HG03280 (cell line): ENCODE data around the gene EIF4A2.
A peak's percentile ranks its signal among the peaks of the same experiment; 100 is the strongest.

Source experiments
- ATAC-seq: cut with Tn5 transposase; IDR thresholded peaks from one replicate; pipeline ENCODE4 v1.9.1; 2021; ENCODE audit warnings: mild to moderate bottlenecking, moderate library complexity; ENCODE audit not compliant: unreplicated experiment

EIF4A2 gene

GRCh38 chr3:186783058-186783730 is at the start of gene EIF4A2:
EIF4A2 (plus strand) TSS chr3:186783577; CDS start chr3:186783611, 34 bp downstream.
- ATAC-seq = peak; percentile 63

DNA sequence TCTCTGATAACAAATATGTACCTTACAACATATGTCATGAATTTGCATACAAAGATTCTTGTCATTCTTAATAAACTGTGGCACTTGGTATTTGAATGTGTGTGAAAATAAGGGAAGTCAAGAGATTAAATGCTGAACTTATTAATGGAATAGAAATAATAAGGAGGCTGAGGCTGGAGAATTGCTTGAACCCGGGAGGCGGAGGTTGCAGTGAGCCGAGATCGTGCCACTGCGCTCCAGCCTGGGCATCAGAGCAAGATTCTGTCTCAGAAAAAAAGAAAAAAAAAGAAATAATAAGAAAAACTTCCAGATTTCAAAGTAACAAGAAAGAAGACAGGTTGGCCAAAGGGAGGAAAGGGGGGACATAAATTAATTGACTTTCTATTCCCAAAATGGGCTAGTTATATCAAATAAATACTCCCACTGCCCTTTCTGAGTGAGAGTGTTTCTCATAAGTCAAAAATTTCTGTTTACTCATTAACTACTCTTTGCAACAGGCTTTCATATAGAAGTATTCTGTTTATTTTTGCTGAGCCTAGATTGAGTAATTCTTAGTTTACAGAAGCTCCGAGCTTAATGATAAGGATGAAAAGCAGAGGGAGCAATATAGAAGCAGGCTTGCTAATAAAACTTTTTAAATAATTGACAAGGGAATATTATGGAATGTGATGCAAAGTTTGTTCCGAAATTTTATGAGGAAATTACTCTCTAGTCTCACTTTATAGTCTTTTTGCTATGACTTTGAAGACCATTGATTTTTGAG is 40.6 kb upstream of the EIF4A2 start:
- ATAC-seq = no peak

DNA sequence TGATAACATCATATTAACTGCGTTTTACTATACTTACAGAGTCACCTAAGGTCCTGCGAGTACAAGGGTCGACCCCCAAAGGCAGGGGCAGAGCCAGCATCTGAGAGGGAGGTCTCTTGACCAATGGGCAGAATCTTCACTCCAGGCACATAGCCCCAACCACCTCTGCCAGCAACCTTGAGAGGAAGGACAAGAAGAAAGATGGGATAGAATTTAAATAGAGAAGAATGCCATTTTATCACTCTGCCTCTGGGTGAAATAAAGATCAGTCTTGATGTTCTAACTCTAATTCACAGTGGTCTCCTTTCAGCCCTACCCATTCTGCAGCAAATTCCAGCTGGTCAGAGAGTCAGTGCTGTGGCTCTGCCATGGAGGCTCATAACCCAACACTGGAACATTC is 39.7 kb upstream of the EIF4A2 start:
- no peak for ATAC-seq

GRCh38 chr3:186746008-186746407 is 37.4 kb upstream of the EIF4A2 start:
- no peak for ATAC-seq

GRCh38 chr3:186750316-186750715 is 33.1 kb upstream of the EIF4A2 start:
- no peak for ATAC-seq

GRCh38 chr3:186751480-186751879 is 31.9 kb upstream of the EIF4A2 start:
- no peak for ATAC-seq

DNA sequence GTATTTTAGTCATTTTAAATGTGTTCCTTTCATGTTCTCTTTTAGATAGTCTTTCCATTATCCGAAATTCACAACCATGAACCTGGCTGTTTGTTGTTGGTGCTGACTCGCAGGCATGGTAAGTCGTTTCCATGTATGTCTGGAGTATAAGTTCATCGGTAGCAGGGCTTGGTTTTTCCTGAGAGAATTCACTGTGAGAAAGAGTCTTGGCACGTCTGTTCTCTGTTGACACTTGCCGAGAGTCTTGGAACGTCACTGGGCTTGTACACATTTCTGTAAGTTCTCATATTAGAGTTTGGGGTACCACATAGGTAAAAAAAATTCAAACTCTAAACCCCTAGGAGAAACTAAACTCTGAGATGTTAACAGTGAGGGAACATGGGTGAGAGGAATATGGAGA is 29.4 kb upstream of the EIF4A2 start:
- ATAC-seq = no peak

DNA sequence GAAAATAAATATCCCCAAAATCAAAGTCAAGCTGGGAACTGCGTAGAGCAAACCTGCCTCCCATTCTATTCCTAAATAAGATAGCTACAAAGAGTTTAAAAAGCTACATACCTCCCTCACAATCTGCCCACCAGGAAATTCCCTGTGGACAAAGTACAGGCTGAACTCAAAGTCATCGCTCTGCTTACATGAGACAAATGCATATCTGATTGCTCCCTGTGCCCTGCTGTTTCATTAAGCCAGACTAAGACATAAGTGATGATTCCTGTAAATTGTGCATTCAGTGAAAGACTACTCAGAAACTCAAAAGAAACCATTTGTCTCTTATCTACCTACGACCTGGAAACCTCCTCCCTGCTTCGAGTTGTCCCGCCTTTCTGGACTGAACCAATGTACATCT is 28.5 kb upstream of the EIF4A2 start:
- no peak for ATAC-seq

GRCh38 chr3:186757214-186757613 is 26.2 kb upstream of the EIF4A2 start:
- ATAC-seq = no peak

GRCh38 chr3:186757686-186758220 is 25.6 kb upstream of the EIF4A2 start:
- ATAC-seq = no peak

- no peak for ATAC-seq
Measured at GRCh38 chr3:186759231-186759930, 24.0 kb upstream of the EIF4A2 start.

DNA sequence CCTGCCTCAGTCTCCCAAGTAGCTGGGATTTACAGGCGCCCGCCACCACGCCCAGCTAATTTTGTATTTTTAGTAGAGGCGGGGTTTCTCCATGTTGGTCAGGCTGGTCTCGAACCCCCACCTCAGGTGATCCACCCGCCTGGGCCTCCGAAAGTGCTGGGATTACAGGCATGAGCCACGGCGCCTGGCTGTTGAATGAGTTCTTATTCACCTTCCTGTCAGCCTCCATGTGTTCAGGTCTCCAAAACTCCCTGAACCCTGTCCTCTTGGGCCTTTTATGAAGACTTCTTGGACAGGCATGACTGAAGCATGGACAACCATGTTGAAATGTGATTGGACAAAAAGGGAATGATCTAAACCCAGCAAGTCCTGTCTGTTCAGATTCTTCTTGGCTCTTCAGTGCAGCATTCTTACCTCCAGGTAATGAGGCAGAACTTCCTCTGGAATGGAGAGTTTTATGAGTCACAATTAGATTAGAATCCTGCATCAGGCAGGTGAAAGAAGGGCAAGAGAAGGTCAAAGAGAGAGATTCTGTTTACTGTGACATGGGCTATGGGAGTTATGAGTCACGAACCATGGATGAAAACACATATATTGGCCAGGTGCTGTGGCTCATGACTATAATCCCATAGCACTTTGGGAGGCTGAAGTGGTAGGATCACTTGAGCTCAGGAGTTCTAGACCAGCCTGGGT is 23.1 kb upstream of the EIF4A2 start:
- no peak for ATAC-seq

GRCh38 chr3:186760897-186761447 is 22.4 kb upstream of the EIF4A2 start:
- ATAC-seq = no peak

DNA sequence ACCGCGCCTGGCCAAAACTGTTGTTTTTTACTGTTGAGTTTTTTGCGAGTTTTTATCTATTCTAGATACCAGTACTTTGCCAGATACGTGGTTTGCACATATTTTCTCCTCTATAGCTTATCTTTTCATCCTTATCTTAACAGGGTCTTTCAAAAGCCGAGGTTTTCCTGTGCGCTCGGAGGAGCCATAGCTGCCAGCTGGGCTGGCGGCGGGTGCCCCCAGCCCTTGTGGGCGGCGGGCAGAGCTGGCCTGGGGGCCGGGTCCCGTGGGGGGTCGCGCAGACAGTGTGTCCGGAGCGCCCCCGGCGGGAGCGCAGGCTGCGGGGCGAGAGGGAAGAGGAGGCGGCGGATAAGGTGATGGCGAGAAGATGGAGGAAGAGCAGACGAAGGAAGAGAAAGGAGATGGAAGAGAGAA is 11.1 kb upstream of the EIF4A2 start:
- peak; percentile 32 for ATAC-seq

DNA sequence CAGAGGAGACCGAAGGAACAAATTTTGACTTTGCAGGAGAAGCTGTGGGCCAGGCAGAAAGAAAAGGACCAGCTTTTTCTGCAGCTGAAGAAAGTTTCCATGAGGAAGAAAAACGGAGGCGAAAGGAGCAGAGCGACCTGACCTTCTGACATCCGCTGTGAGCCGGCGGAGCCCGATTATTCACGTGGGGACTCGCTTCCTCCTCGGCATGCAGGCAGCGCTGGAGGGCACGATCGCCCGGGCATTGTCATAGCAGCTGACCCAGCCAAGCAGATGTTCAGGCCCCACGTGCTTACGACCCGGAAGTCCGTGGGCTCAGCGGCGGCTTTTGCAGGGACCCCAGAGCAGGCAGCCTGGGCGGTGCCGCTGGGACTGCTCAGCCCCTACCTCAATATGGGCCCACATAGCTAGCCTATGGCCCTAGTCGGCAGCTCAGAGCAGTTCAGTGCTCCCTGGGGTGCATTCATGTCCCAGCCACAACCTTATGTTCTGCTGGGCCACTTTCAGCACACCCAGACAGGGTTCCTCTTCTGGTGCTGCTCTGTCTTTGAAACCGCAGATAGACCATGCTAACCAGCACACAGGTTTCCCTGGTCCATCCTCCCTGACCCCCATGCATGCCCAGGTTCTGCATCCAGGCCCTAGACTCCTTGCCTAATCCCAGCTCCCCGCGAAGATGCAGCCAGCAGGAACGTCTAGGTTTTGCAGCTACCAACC is 10.5 kb upstream of the EIF4A2 start:
- ATAC-seq = peak; percentile 90

DNA sequence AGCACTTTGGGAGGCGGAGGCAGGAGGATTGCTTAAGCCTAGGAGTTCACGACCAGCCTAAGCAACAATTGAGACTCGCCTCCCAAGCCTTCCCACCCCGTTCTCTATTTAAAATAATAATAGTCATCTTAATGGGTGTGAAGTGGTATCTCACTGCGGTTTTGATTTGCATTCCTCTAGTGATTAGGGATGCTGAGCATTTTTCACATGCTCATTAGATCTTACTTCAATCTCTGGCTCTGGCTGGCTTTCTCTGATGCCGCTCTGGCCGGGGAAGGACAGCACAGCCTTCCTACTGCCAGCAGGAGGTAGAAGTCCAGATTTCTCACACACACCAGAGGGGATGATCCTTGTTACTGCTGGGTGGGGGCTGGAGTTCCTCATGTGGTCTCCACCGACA is 7.4 kb upstream of the EIF4A2 start:
- no peak for ATAC-seq

- ATAC-seq = no peak
Measured at GRCh38 chr3:186779204-186779603, 4.2 kb upstream of the EIF4A2 start.

DNA sequence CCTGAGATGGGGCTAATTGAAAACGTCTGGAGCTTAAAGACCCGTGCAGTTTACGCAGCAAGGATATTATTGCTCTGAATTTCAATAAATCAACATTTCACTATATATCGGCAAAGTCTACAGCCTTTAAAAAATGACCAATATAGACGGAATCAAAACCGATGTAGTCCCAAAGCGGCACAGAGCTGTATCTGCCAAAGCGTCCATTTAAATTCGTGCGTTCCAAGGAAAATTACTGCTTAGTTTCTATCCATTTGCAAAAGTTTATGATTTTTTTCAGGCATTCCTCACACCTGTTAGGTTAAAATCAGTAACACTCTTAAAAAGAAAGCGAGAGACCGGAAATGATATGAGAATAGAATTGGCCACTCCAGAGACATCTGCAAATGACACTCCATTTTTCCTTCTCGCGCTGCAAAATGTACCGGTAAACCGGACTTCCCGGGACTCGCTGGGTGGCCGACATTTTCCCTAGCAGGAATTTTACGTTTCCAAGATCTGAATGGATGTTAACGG is 777 bp upstream of the EIF4A2 start:
- peak; percentile 23 for ATAC-seq

DNA sequence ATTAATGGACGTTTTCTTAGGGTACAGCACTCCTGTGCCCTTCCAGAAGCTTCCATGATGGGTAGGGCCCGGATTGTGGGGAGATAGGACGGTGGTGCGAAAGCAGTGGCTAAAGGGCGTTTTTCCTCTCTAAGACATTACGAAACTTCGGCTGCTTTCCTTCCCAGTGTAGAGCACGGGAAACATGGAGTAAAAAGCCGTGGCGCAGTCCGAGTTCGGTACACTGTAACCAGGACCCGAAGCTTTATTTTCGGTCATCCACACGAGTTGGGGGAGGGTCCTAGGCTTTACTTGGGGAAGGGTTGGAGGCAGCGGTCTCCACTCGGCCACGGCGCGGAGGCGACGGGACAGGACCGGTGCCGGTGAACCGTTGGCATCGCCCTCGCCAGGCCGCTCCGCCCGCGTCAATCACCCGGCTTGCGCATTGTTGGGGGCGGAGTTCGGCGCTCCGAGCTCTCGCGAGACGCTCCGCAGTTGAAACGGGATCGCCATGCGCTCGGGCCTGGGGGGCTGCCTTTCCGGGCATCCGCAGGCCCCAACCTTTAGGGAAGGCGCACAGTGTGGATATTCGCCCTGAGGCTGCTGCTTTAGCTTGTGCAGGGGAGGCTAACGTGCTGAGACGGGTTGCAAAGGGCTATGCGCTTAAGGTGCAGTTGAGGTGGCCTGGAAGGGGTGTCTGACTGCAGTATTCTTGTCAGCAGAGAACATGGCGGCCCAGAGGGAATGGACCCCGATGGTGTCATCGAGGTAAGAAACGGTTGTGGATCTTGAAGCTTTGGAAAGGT is 546 bp downstream of the EIF4A2 start:
- ATAC-seq = peak; percentile 58
